GM12875 (cell line): Measurements from ENCODE around the gene ACE.

Source experiments
- H3K4me3 ChIP-seq: one replicate; pipeline ENCODE4 v1.5.1; 2011; ENCODE audit warnings: low read depth, low read length, control low read depth
- TF ChIP-seq, protein P1 (sequence below): IDR thresholded peaks from 2 replicates; pipeline ENCODE4 v1.5.1; 2011; ENCODE audit warnings: low read depth, mild to moderate bottlenecking, control low read depth, inconsistent platforms, low read length, moderate library complexity, borderline replicate concordance; ENCODE audit not compliant: insufficient read depth

ACE gene

DNA sequence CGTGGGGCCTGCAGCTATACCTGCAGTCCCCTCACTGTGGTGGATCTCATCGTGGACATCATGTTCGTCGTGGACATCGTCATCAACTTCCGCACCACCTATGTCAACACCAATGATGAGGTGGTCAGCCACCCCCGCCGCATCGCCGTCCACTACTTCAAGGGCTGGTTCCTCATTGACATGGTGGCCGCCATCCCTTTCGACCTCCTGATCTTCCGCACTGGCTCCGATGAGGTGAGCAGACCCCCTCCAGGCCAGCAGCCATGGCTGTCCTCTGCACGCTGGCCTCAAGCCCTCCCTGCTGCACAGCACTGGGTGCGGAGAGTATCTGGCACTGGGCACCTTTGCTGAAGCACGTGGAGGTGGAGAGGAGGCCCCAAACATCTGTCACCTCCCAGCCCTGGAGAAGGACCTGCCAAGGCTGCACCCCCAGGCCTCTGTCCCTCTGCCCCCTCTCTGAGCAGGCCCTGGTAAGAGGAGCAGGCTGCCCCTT is 57.3 kb downstream of the ACE start:
- TF ChIP-seq, protein P1, sequence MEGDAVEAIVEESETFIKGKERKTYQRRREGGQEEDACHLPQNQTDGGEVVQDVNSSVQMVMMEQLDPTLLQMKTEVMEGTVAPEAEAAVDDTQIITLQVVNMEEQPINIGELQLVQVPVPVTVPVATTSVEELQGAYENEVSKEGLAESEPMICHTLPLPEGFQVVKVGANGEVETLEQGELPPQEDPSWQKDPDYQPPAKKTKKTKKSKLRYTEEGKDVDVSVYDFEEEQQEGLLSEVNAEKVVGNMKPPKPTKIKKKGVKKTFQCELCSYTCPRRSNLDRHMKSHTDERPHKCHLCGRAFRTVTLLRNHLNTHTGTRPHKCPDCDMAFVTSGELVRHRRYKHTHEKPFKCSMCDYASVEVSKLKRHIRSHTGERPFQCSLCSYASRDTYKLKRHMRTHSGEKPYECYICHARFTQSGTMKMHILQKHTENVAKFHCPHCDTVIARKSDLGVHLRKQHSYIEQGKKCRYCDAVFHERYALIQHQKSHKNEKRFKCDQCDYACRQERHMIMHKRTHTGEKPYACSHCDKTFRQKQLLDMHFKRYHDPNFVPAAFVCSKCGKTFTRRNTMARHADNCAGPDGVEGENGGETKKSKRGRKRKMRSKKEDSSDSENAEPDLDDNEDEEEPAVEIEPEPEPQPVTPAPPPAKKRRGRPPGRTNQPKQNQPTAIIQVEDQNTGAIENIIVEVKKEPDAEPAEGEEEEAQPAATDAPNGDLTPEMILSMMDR: no peak
- no peak overlapping the region for H3K4me3 ChIP-seq

DNA sequence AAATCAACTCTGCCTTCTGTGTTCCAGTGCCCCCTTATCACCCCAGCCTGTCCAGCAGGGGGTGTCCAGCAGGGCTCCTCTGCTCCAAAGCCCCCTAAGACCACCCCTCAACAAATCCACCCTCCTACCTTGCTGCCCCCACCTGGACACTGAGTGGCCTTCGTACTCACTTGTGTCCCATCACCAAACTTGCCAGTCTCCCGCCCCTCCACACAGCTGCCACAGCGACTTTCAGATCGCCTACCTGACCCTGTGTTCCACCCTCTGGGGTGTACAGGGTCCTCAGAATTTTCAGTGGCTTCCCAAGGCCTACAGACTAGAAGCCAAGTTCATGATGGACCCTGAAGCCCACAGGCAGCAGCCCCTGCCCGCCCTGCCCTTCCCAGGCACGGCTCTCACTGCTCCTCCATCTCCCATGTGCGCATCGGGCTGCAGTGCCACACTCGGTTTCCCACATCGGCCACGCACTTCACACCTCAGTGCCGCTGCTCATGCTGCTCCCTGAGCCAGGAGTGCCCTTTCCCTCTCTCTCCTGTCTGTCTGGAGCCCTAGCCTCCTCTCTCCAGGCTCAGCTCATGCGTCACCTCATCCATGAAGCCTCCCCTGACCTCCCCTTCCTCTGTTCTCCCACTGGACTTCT is 58.1 kb downstream of the ACE start:
- no peak overlapping the region for H3K4me3 ChIP-seq
- TF ChIP-seq, protein P1: no peak

DNA sequence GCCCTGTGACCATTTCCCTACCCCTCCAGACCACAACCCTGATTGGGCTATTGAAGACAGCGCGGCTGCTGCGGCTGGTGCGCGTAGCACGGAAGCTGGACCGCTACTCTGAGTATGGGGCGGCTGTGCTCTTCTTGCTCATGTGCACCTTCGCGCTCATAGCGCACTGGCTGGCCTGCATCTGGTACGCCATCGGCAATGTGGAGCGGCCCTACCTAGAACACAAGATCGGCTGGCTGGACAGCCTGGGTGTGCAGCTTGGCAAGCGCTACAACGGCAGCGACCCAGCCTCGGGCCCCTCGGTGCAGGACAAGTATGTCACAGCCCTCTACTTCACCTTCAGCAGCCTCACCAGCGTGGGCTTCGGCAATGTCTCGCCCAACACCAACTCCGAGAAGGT is 58.8 kb downstream of the ACE start:
- TF ChIP-seq, protein P1: no peak
- H3K4me3 ChIP-seq: no peak overlapping the region

DNA sequence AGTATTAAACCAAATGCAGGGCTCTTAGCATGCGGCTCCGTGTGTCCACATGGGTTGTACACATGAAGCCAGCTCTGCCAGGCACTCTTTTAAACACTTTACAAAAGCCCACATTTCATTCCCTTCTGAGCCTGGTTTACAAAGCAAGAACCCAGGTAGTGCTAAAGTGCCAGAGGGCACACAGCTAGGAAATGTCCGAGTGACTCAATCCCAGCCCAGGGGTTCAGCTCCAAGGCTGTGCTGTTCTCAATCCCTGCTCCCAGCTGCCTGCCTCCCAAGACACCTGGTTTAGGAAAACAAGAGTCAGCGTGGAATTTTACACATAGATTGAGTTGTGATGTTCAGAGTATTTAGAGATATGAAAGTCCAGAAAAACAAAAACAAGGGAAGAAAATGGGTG is 60.1 kb downstream of the ACE start:
- TF ChIP-seq, protein P1: no peak

DNA sequence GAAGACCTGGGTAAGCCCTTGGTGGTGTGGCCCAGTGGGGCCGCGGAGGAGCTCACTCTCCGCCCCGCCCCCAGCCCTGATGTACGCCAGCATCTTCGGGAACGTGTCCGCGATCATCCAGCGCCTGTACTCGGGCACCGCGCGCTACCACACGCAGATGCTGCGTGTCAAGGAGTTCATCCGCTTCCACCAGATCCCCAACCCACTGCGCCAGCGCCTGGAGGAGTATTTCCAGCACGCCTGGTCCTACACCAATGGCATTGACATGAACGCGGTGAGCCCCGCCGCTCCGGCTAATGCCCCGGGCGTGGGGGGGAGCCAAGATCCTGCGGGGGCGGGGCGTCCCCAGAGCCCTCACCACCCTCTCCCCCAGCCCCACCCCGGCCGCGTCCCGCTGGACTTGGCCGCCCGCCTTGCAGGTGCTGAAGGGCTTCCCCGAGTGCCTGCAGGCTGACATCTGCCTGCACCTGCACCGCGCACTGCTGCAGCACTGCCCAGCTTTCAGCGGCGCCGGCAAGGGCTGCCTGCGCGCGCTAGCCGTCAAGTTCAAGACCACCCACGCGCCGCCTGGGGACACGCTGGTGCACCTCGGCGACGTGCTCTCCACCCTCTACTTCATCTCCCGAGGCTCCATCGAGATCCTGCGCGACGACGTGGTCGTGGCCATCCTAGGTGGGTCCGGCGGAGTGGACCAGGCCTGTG is 61.3 kb downstream of the ACE start:
- TF ChIP-seq, protein P1: no peak
- H3K4me3 ChIP-seq: no peak overlapping the region

More for the DNA sequence above, 60.1 kb downstream of the ACE start:
- H3K4me3 ChIP-seq: no peak overlapping the region

DNA sequence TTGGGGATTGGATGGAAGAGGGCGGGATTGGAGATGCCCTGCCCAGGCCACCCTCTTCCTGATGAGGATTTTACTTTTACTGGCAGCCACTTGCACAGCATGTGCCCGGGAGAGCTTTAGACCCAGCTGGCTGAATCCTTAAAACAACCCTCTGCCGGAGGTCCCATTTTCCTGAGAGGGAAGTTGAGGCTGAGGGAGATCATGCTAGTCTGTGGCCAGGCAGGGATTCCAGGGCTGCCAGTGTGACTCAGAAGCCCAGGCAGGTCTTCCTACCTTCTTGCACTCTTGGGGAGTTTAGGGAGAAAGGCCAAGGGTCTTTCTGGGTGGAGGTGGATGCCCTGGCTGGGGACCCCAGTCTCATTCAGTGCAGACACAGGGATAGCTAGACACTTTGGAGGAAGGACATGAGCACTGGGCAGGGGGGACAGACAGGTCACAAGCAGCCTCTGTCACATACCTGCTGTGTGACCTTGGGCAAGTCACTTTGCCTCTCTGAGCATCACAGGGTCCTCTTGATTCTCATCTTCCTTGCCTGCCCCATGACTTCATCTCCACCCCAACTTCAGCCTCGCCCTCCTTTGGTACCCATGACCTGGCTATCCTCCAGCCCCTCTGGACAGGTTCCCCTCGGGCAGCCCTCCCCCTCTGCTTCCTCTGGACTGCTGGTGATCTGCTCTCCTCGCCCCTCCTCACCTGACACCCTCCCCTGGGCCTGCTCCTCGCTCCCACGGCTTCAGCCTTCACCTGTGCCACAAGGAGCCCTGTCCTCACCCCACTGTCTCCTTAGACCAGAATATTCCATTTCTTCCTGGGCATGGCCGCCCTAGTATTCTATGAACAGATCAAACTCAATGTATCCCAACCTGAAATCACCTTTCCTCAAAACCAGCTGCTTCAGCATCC is 62.1 kb downstream of the ACE start:
- H3K4me3 ChIP-seq: no peak overlapping the region
- TF ChIP-seq, protein P1: no peak
